Heart left ventricle (tissue), 16 donors: ENCODE results near the gene KRT33A. TPM values are rescaled to one million over a fixed set of nuclear protein-coding genes. Genes with fewer than 3 reads are reported as not detected.

ENCODE experiments used
- ATAC-seq, 4 donors: fragments of 200-7000 bp; cut with Tn5 transposase; one replicate each; pipeline ENCODE4 v1.9.1; 2020 to 2022; ENCODE audit warnings: moderate library complexity in 4 of 4, mild to moderate bottlenecking in 3 of 4, moderate number of reproducible peaks in 1 of 4
- DNase-seq, 5 donors: peaks; one replicate each; pipeline ENCODE4 v3.0.0-alpha.2; 2020
- H3K27ac ChIP-seq, 12 donors: fragments of 200-600 bp; sonication (generic) in 4 of 12; one replicate each; pipeline versions ENCODE4 v1.5.0 to v1.8.0; 2016 to 2022; ENCODE audit warnings: mild to moderate bottlenecking in 2 of 12
- H3K27me3 ChIP-seq, 9 donors: fragments of 200-600 bp; sonication (generic) in 2 of 9; one replicate each; pipeline versions ENCODE4 v1.5.1 to v1.8.0; 2016 to 2022; ENCODE audit warnings: mild to moderate bottlenecking in 3 of 9
- H3K36me3 ChIP-seq, 9 donors: fragments of 200-600 bp; sonication (generic) in 2 of 9; one replicate each; pipeline versions ENCODE4 v1.5.0 to v1.8.0; 2018 to 2022; ENCODE audit warnings: mild to moderate bottlenecking in 2 of 9
- H3K4me1 ChIP-seq, 12 donors: fragments of 200-600 bp; sonication (generic) in 4 of 12; one replicate each; pipeline versions ENCODE4 v1.5.0 to v1.8.0; 2016 to 2022; ENCODE audit warnings: mild to moderate bottlenecking in 3 of 12
- H3K4me3 ChIP-seq, 12 donors: fragments of 200-600 bp; sonication (generic) in 4 of 12; one replicate each; pipeline versions ENCODE4 v1.5.0 to v1.8.0; 2017 to 2022; ENCODE audit warnings: mild to moderate bottlenecking in 9 of 12, moderate library complexity in 4 of 12
- H3K9me3 ChIP-seq, 12 donors: fragments of 200-600 bp; sonication (generic) in 4 of 12; one replicate each; pipeline versions ENCODE4 v1.5.0 to v1.8.0; 2016 to 2022; ENCODE audit warnings: mild to moderate bottlenecking in 1 of 12
- CTCF ChIP-seq, 12 donors: fragments of 200-600 bp; sonication (generic) in 4 of 12; IDR thresholded peaks; one replicate each; pipeline versions ENCODE4 v1.5.0 to v1.8.0; 2018 to 2022; ENCODE audit warnings: antibody characterized with exemption in 12 of 12, mild to moderate bottlenecking in 5 of 12
- POLR2A ChIP-seq, 2 donors: fragments of 450-650 bp; IDR thresholded peaks; one replicate each; pipeline ENCODE4 v1.6.1; 2017; ENCODE audit warnings: antibody characterized with exemption in 2 of 2, mild to moderate bottlenecking in 2 of 2, moderate library complexity in 2 of 2
- WGBS, 4 donors: extraction: QIAGEN DNeasy Blood & Tissue Kit in 2 of 4; methylation state at CpG; one replicate each; pipeline versions ENCODE4 v1.1.5 to v1.1.7; 2013 to 2018; 5-methylcytosine and 5-hydroxymethylcytosine counted together
- intact Hi-C, 10 donors: fragments of 100-400 bp; cut with DNase I; formaldehyde crosslinking; loops; one replicate each; pipeline versions ENCODE4 v1.11.1 to v1.14.2; 2022
- polyA plus RNA-seq, 2 donors: library from polyadenylated mRNA; stranded (reverse); fragments of 200-250 nt; gene quantifications; one replicate each; pipeline ENCODE4 v1.2.3, GENCODE V29; 2013
- total RNA-seq, 9 donors: library from RNA; depleted of rRNA in 2 of 9; stranded (reverse); fragments of >200 nt in 2 of 9; fragmentation: NEBNext Ultra II Directional in 3 of 9; extraction: Animal tissue kit (Norgen Biotek cat#: 25700) in 3 of 9; gene quantifications; one replicate each; pipeline versions ENCODE4 v1.1.0 to v1.2.4, GENCODE V29; 2016 to 2023
- donor health status: ischemic (EF 13 %, LVEDD 7.1; RV severe dilation, severe dysfunction).
- donor health status: healthy with polysubstance abuse.
- donor health status: DM: no; HTN: yes; CAD: no.
- donor health status: DM: no; HTN: no; CAD: no.
- donor health status: ischemic (EF 25% LVEDD 6.9; RV normal size, moderate dysfunction).
- donor health status: ischemic (EF 25% LVEDD 5.7; RV mildly dilated, moderate dysfunction).
- donor health status: healthy.
- donor health status: DM: yes; HTN: yes; CAD: no.
- donor health status: ischemic (EF 35%, LVEDD 5.7; RV mildly dilated, moderate dysfunction).
- donor health status: nonischemic (EF 11% LVEDD 7.7; RV severe dilation, severe dysfunction).
- donor health status: DM: yes; HTN: yes; CAD: no.
- donor health status: PGD.
- donor health status: ischemic (EF 29% LVEDD 5.4; RV normal size, mild dysfunction).
- donor health status: nonischemic (EF 23%, LVEDD 6.1; RV moderate dilation, normal function).

KRT33A gene
- total and polyA plus RNA-seq, 11 donors, result not detected

GRCh38 chr17:41301916-41302901, 48.4 kb downstream of the KRT33A start, which contains the start of gene KRTAP29-1:
Gene KRTAP29-1 (minus strand): TSS chr17:41302851. CDS start chr17:41302851, 0 bp downstream.
- H3K27ac ChIP-seq, result peak within 1 kb of the TSS in 2 of 12 donors; percentile 10 to 45
- H3K4me1 ChIP-seq, result peaks cover 0 to 13% (median 0%) of the 10 kb centered on the region in 12 donors
- peaks cover 0 to 2% (median 0%) of the 10 kb centered on the region in 9 donors for H3K27me3 ChIP-seq
- ATAC-seq (peak; percentile 96 to 97 (median 96)), DNase-seq (peak; percentile 48 to 84 (median 73))
- H3K4me3 ChIP-seq, result no peak within 1 kb of the TSS
- no peak for TF ChIP-seq POLR2A (IDR thresholded peaks at IDR 0.05)
- no peaks in the 10 kb centered on the region for H3K36me3 ChIP-seq
- 36 to 45% (median 44%) methylated on average over 10 to 11 of the region's 11 CpGs for WGBS, 4 donors
- H3K9me3 ChIP-seq, result peaks cover 0 to 10% (median 0%) of the 10 kb centered on the region in 12 donors
- intact Hi-C loops, result loop anchor here in 2 of 10 donors (2.0 to 10.0 kb wide), 2 partner anchors 163 kb away; partner anchors contain the start of gene KRT32 (in 1 of the 2)

GRCh38 chr17:41301204-41301790, 49.3 kb downstream of the KRT33A start:
- WGBS, 4 donors, result 60 to 69% (median 61%) methylated on average over 5 of the region's 5 CpGs
- ATAC-seq, result no peak
- TF ChIP-seq CTCF (IDR thresholded peaks at IDR 0.05) (no peak), POLR2A (IDR thresholded peaks at IDR 0.05) (no peak)
- intact Hi-C loops, result loop anchor here in 1 of 10 donors (10.0 kb wide), 1 partner anchor 164 kb away; the partner anchor contains the start of gene KRT32
- no peak overlapping the region for H3K4me3 ChIP-seq
- H3K4me1 ChIP-seq, result peaks cover 0 to 13% (median 0%) of the 10 kb centered on the region in 12 donors
- H3K36me3 ChIP-seq, result no peaks in the 10 kb centered on the region
- no peak overlapping the region for H3K27ac ChIP-seq
- H3K9me3 ChIP-seq, result peaks cover 0 to 10% (median 0%) of the 10 kb centered on the region in 12 donors
- H3K27me3 ChIP-seq, result peaks cover 0 to 2% (median 0%) of the 10 kb centered on the region in 9 donors
- DNase-seq, result no peak

GRCh38 chr17:41298458-41299135, 52.0 kb downstream of the KRT33A start:
- 85 to 89% (median 87%) methylated on average over 20 of the region's 20 CpGs for WGBS, 4 donors
- TF ChIP-seq POLR2A (IDR thresholded peaks at IDR 0.05) (no peak), CTCF (IDR thresholded peaks at IDR 0.05) (no peak)
- H3K4me1 ChIP-seq, result peaks cover 0 to 13% (median 0%) of the 10 kb centered on the region in 12 donors
- ATAC-seq (no peak), DNase-seq (no peak)
- intact Hi-C loops, result no loop called here
- H3K36me3 ChIP-seq, result no peaks in the 10 kb centered on the region
- no peak overlapping the region for H3K27ac ChIP-seq
- no peak overlapping the region for H3K4me3 ChIP-seq
- H3K9me3 ChIP-seq, result peaks cover 0 to 10% (median 0%) of the 10 kb centered on the region in 12 donors
- no peaks in the 10 kb centered on the region for H3K27me3 ChIP-seq

GRCh38 chr17:41296846-41297245, 53.8 kb downstream of the KRT33A start:
- intact Hi-C loops, result no loop called here
- H3K9me3 ChIP-seq, result peaks cover 0 to 9% (median 0%) of the 10 kb centered on the region in 12 donors
- ATAC-seq, result no peak
- TF ChIP-seq CTCF (IDR thresholded peaks at IDR 0.05) (no peak), POLR2A (IDR thresholded peaks at IDR 0.05) (no peak)
- H3K4me3 ChIP-seq, result no peak overlapping the region
- no peak overlapping the region for H3K27ac ChIP-seq
- DNase-seq, result no peak
- H3K27me3 ChIP-seq, result peaks cover 0 to 3% (median 0%) of the 10 kb centered on the region in 9 donors
- WGBS, 4 donors, result 91 to 95% (median 93%) methylated on average over 1 of the region's 1 CpG
- peaks cover 0 to 5% (median 0%) of the 10 kb centered on the region in 12 donors for H3K4me1 ChIP-seq
- H3K36me3 ChIP-seq, result no peaks in the 10 kb centered on the region
